Keratinocyte (primary cell): ENCODE data around the gene IL1RAPL2. TPM values are rescaled to one million over a fixed set of nuclear protein-coding genes. Genes with fewer than 3 reads are reported as not detected.

ENCODE experiments used
- DNase-seq: peaks from one replicate; pipeline ENCODE4 v3.0.0-alpha.2; 2011; ENCODE audit warnings: low read depth, missing footprints, low spot score
- FAIRE-seq: peaks from 2 replicates; lab custom pipeline; 2011; peaks lifted over from hg19 to GRCh38; lab: Jason Lieb, UNC
- H2AFZ ChIP-seq: 2 replicates; pipeline ENCODE4 v1.6.0; 2012; ENCODE audit warnings: low read length, control low read depth, inconsistent platforms; ENCODE audit not compliant: control insufficient read depth
- H3K27ac ChIP-seq: 2 replicates; pipeline ENCODE4 v1.5.1; 2011; ENCODE audit warnings: low read length; ENCODE audit not compliant: control insufficient read depth, insufficient read depth
- H3K27me3 ChIP-seq: 3 replicates; pipeline ENCODE4 v1.6.0; 2011; ENCODE audit warnings: low read length; ENCODE audit not compliant: control insufficient read depth, insufficient read depth; ENCODE audit errors: extremely low read depth
- H3K36me3 ChIP-seq, 2 experiments: 2 replicates in 1 of 2; 3 replicates in 1 of 2; pipeline ENCODE4 v1.5.1; 2011; ENCODE audit warnings: low read length in 2 of 2, mild to moderate bottlenecking in 1 of 2; ENCODE audit not compliant: control insufficient read depth in 2 of 2, insufficient read depth in 2 of 2; ENCODE audit errors: extremely low read depth in 1 of 2
- H3K4me1 ChIP-seq: 3 replicates; pipeline ENCODE4 v1.5.1; 2011; ENCODE audit warnings: low read length; ENCODE audit not compliant: control insufficient read depth, insufficient read depth; ENCODE audit errors: extremely low read depth
- H3K4me2 ChIP-seq: 3 replicates; pipeline ENCODE4 v1.6.0; 2011; ENCODE audit warnings: low read depth, low read length; ENCODE audit not compliant: control insufficient read depth, insufficient read depth; ENCODE audit errors: extremely low read depth
- H3K4me3 ChIP-seq, 3 experiments: fragments of 200-600 bp in 1 of 3; sonication (generic) in 1 of 3; 2 replicates in 2 of 3; 3 replicates in 1 of 3; pipeline ENCODE4 v1.5.1; 2011 to 2016; ENCODE audit warnings: low read length in 3 of 3, mild to moderate bottlenecking in 3 of 3, control low read depth in 2 of 3, inconsistent platforms in 1 of 3, low read depth in 1 of 3, mixed read lengths in 1 of 3, mixed run types in 1 of 3, moderate library complexity in 1 of 3; ENCODE audit not compliant: control insufficient read depth in 2 of 3, insufficient read depth in 2 of 3; ENCODE audit errors: extremely low read depth in 1 of 3
- H3K79me2 ChIP-seq: 2 replicates; pipeline ENCODE4 v1.6.0; 2012; ENCODE audit warnings: low read length; ENCODE audit not compliant: control insufficient read depth, insufficient read depth
- H3K9ac ChIP-seq: 3 replicates; pipeline ENCODE4 v1.6.0; 2011; ENCODE audit warnings: low read length; ENCODE audit not compliant: control insufficient read depth, insufficient read depth; ENCODE audit errors: extremely low read depth
- H3K9me1 ChIP-seq: 3 replicates; pipeline ENCODE4 v1.6.0; 2011; ENCODE audit warnings: low read length; ENCODE audit not compliant: control insufficient read depth, insufficient read depth; ENCODE audit errors: extremely low read depth
- H3K9me3 ChIP-seq: 2 replicates; pipeline ENCODE4 v1.5.1; 2012; ENCODE audit warnings: low read depth, low read length; ENCODE audit not compliant: control insufficient read depth
- H4K20me1 ChIP-seq: 3 replicates; pipeline ENCODE4 v1.6.0; 2011; ENCODE audit warnings: low read length; ENCODE audit not compliant: control insufficient read depth, insufficient read depth; ENCODE audit errors: extremely low read depth
- CTCF ChIP-seq, 3 experiments: IDR thresholded peaks in 1 of 3; conservative IDR thresholded peaks in 1 of 3; optimal IDR thresholded peaks in 1 of 3; 2 replicates in 2 of 3; 3 replicates in 1 of 3; pipeline versions ENCODE3 to v1.5.1; 2011; ENCODE audit warnings: low read length in 3 of 3, mild to moderate bottlenecking in 3 of 3, moderate library complexity in 2 of 3, control low read depth in 1 of 3, inconsistent platforms in 1 of 3; ENCODE audit not compliant: insufficient read depth in 2 of 3; ENCODE audit errors: extremely low read depth in 1 of 3
- EZH2 ChIP-seq: IDR thresholded peaks from one replicate; pipeline ENCODE4 v1.6.1; 2012; ENCODE audit warnings: inconsistent platforms, mild to moderate bottlenecking, low read length, moderate library complexity
- dilution Hi-C: fragments of 300-500 bp; cut with MboI; formaldehyde crosslinking; loops from one replicate; pipeline ENCODE4 v1.7.0; 2020; ENCODE audit warnings: low sequenced_read_pairs; ENCODE audit not compliant: extremely low pct_ligation_motif_present
- polyA plus RNA-seq, 5 experiments: library from polyadenylated mRNA; depleted of rRNA in 3 of 5; stranded (reverse) in 3 of 5; stranded (forward) in 1 of 5; unstranded in 1 of 5; fragments of >200 nt; gene quantifications; 1 replicate in 1 of 5; 2 replicates in 3 of 5; 3 replicates in 1 of 5; pipeline versions ENCODE4 v1.2.1 to v1.2.3, GENCODE V29; 2011 to 2012; ENCODE audit warnings: missing spikeins in 2 of 5, low read depth in 1 of 5, low replicate concordance in 1 of 5

Gene IL1RAPL2
- polyA plus RNA-seq, 1 donor (not counting 4 experiments of a cell fraction or from before 2014, with no cell fraction given) = 0.24 TPM

GRCh38 chrX:105608745-105609144, 1042.7 kb downstream of the IL1RAPL2 start:
- no peaks in the 10 kb centered on the region for H3K9me3 ChIP-seq
- TF ChIP-seq CTCF (optimal IDR thresholded peaks at IDR 0.05 in 1 of 3, IDR thresholded peaks at IDR 0.05 in 1 of 3, conservative IDR thresholded peaks at IDR 0.05 in 1 of 3; ENCODE audit: extremely low read depth in 1 of 3, insufficient read depth in 2 of 3, low read length in 3 of 3) = no peak
- TF ChIP-seq EZH2 = no peak
- no peak overlapping the region for H3K9ac ChIP-seq
- no peaks in the 10 kb centered on the region for H4K20me1 ChIP-seq
- dilution Hi-C loops = no loop called here
- DNase-seq = no peak
- no peaks in the 10 kb centered on the region for H3K9me1 ChIP-seq
- FAIRE-seq = no peak
- no peaks in the 10 kb centered on the region for H3K27me3 ChIP-seq
- no peak overlapping the region for H3K4me3 ChIP-seq
- H3K4me2 ChIP-seq = no peak overlapping the region
- no peaks in the 10 kb centered on the region for H3K36me3 ChIP-seq
- H3K27ac ChIP-seq = no peak overlapping the region
- no peak overlapping the region for H2AFZ ChIP-seq
- no peaks in the 10 kb centered on the region for H3K79me2 ChIP-seq
- H3K4me1 ChIP-seq = no peaks in the 10 kb centered on the region

GRCh38 chrX:105609530-105609929, 1043.5 kb downstream of the IL1RAPL2 start:
- no peaks in the 10 kb centered on the region for H3K36me3 ChIP-seq
- no peak overlapping the region for H3K4me3 ChIP-seq
- no peaks in the 10 kb centered on the region for H4K20me1 ChIP-seq
- no peaks in the 10 kb centered on the region for H3K79me2 ChIP-seq
- H3K4me1 ChIP-seq = no peaks in the 10 kb centered on the region
- TF ChIP-seq CTCF (optimal IDR thresholded peaks at IDR 0.05 in 1 of 3, IDR thresholded peaks at IDR 0.05 in 1 of 3, conservative IDR thresholded peaks at IDR 0.05 in 1 of 3; ENCODE audit: extremely low read depth in 1 of 3, insufficient read depth in 2 of 3, low read length in 3 of 3) (no peak), EZH2 (no peak)
- H3K9me3 ChIP-seq = no peaks in the 10 kb centered on the region
- H3K27ac ChIP-seq = no peak overlapping the region
- no peaks in the 10 kb centered on the region for H3K27me3 ChIP-seq
- dilution Hi-C loops = no loop called here
- H3K9ac ChIP-seq = no peak overlapping the region
- DNase-seq = no peak
- no peak overlapping the region for H2AFZ ChIP-seq
- H3K9me1 ChIP-seq = no peaks in the 10 kb centered on the region
- no peak for FAIRE-seq
- no peak overlapping the region for H3K4me2 ChIP-seq
